ENCODE measurements around the gene GPC6.

GPC6 gene

GRCh38 chr13:94233401-94233800 is 1006.8 kb downstream of the GPC6 start:
- FAIRE-seq, result no peak

GRCh38 chr13:94233837-94234236 is 1007.2 kb downstream of the GPC6 start:
- no peak for FAIRE-seq

GRCh38 chr13:94234738-94235137 is 1008.1 kb downstream of the GPC6 start:
- no peak for FAIRE-seq

GRCh38 chr13:94236132-94236531 is 1009.5 kb downstream of the GPC6 start:
- FAIRE-seq, result no peak

GRCh38 chr13:94236872-94237271 is 1010.3 kb downstream of the GPC6 start:
- no peak for FAIRE-seq

DNA sequence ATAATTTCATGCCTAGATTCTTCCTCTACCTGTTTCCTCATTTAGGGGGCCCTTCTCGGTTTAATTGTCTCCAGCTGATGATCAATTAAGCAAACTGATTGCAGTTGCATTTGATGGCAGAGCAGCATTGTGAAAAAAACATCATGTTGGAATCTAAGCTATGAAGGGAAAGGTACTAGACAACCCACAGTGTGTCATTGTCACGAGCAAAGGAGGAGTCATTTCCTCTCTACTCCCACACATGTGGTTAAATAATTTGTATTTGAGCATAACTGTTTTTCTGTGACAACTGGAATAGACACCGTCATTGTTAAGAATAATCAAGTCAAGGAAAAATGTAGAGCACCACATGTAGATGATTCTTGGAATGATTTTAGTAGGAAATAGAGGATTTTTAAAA is 1012.5 kb downstream of the GPC6 start:
- no peak for FAIRE-seq

DNA sequence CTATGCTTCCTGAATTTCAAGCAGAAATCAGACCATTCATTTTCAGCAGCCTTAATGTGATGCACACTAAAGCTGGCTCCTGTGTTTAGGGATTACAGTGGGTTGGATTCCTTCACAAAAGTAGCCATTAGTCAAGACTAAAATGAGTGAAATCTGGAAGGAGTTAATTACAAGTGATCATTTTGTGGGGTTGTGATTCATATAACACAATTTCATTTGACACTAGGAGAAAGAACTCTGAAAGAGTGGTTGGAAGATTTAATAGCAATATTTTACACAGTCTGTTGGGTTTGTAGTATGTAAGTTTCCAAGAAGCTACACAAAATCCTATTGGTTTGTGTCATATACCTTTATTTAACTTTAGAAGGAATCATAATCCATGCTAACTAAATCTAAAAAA is 1015.9 kb downstream of the GPC6 start:
- no peak for FAIRE-seq

GRCh38 chr13:94243551-94243950 is 1016.9 kb downstream of the GPC6 start:
- FAIRE-seq, result no peak

DNA sequence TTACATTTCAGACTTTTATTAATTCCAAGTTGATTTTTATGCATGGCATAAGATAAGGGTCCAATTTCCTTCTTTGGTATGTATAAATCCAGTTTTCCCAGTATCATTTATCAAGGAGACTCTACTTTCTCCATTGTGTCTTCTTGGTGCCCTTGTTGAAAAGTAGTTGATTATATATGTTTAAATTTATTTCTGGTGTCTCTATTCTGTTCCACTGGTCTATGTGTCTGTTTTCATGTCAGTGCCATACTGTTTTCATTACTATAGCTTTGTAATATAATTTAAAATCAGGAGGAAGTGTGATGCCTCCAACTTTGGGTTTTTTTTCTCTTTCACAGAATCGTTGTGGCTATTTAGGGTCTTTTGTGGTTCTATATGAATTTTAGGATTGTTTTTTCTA is 1019.9 kb downstream of the GPC6 start:
- no peak for FAIRE-seq

- FAIRE-seq, result no peak
These were observed 1021.3 kb downstream of the GPC6 start for GRCh38 chr13:94247890-94248289.

DNA sequence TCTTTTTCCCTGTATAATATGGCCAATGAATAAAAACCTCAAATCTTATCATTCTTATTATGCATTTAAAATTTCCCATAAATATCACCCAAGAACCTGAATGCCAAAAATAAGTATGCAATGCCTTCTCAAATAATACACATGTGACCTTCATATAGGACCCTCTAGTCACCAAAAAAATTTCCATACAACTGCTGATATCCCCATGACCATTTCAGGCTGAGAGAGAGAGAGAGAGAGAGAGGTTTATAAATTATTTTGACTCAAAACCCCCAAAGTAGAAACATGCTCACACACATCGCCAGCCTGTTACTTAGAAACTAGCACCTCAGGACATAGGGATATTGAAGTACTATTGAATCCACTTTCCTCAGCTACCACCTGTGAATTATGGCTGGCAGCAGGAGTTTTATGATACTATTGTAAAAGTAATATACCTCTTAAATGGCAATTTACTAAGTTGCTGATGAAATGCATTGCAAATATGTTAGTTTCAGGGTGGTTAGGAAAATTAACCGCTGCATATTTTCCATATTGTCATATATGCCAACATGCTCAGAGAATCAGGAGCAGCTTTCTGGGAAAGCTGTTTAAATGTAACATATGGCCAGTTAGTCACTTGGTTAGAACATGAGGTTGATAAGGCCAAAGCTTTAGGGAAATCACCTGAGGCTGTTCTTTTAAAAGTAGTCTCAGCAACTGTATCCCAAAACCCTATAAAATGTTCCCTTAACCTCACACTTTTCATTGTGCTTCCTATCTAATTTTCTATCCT is 1022.0 kb downstream of the GPC6 start:
- FAIRE-seq, result no peak

GRCh38 chr13:94249512-94249911 is 1022.9 kb downstream of the GPC6 start:
- FAIRE-seq, result no peak

DNA sequence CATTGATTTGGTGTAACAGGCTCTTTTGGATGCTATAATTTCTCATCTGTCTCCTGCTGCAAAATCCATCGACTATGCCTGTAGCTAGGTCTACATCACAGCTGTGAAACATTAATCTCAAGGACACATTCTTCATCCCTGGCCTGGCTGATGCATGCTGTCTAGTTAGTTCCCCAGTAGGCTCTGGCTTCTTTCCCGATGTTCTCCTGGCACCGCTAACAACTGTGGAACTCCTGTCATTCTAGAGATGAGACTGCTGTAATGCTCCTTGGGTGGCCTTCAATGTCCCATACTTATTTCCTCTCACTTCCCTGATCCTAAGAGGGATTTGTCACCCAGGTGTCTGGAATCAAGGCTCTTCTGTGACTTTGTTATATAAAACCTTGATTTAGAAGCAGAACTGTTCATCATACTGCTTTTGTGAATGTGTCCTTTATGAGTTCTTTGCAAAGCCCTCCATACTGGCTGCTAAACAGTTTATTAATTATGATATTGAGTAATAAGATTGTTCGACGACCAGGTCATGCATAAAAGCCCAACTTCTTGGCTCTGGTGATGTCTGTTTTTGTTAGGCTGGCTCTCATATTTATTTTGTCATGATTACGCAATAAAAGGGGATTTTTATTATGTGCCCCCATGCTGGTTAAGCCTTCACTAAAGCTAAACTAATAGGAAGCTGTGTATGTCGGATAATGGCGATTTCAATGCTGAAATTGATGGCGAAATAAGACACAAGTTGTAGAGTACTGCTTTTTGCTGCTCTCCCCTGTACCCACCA is 1025.4 kb downstream of the GPC6 start:
- no peak for FAIRE-seq

DNA sequence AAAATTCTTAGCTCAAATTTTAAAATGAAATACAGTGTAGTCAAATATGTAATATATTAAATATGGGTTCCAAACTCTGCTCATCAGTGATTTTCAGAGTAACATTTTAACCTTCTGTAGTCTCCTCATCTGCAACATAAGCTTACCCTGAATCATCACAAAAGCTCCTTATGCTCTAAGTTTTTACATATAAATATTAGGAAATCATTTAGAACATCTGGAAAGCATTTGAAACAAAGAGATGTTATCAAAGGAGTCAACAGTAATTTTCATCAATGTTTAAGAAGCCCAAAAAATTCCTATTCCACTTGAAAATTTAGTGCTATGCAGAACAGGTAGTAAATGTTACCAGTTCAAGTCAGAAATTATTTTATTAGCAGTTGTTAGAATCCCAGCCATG is 1028.1 kb downstream of the GPC6 start:
- no peak for FAIRE-seq

DNA sequence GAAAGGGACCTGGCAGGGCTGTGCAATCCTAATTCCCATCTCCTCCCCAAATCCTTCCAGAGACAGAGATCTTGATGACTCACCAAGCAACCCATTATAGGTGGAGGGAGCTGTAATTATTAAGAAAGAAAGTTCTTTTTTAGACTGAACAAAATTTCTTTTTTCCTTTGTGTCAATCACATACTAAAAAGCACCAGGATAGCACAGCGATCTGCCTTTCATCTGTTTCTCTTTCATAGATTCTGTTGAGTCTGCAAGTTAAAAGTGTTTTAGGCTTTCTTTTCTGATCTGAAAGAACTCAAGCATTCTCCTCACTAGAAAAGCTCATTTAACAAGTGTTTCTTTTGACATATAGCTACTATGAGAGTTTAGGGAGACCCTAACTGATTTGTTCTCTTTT is 1030.1 kb downstream of the GPC6 start:
- no peak for FAIRE-seq

DNA sequence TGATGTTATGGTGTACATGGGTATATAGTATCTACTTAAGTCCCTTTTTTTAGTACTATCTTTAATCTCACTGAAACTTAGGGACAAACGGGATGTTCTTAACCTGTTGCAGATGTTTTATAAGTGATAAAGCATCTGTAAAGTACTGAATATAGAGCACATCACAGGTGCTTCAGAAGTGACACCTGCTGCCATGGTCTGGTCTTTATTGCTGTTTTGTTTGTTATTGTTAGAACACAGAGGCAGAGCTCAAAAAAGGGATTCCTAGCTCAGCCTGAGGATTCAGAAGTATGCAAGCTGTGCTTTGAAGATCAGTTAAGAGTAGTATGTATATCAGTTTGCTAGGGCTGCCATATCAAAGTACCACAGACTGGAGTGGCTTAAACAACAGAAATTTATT is 1033.4 kb downstream of the GPC6 start:
- no peak for FAIRE-seq

DNA sequence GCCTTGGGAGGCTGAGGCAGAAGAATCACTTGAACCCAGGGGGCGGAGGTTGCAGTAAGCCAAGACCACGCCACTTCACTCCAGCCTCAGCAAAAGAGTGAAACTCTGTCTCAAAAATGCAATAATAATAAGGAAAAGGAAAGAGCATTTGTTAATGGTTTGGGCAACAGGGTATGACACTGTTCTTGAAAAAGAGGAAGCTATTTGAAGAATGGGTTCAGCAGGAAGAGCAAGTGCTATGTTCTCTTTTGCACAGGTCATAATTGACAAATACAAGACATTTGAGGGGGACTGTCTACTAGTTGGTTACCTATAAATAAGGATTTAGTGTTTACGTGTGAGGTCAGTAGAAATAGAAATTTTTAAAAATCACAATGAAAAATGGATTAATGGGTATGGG is 1034.6 kb downstream of the GPC6 start:
- no peak for FAIRE-seq

DNA sequence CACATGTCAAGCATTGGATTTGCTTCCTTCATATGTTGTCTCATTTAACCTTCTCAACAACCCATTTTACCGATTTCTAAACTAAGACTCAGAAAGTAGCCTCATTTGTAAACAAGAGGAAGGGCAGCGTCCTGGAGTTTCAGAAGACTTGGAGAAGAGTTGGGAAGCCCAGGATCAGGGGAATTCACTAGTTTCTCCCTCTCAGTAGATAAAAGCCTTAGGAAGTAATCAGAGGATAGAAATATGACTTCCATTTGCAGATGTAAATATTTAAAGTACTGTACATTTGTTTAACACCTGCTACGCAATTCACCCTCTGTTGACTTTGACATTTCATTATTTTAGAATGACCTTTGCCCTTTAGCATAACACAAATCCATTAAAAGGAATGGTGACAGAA is 1036.4 kb downstream of the GPC6 start:
- FAIRE-seq, result no peak

DNA sequence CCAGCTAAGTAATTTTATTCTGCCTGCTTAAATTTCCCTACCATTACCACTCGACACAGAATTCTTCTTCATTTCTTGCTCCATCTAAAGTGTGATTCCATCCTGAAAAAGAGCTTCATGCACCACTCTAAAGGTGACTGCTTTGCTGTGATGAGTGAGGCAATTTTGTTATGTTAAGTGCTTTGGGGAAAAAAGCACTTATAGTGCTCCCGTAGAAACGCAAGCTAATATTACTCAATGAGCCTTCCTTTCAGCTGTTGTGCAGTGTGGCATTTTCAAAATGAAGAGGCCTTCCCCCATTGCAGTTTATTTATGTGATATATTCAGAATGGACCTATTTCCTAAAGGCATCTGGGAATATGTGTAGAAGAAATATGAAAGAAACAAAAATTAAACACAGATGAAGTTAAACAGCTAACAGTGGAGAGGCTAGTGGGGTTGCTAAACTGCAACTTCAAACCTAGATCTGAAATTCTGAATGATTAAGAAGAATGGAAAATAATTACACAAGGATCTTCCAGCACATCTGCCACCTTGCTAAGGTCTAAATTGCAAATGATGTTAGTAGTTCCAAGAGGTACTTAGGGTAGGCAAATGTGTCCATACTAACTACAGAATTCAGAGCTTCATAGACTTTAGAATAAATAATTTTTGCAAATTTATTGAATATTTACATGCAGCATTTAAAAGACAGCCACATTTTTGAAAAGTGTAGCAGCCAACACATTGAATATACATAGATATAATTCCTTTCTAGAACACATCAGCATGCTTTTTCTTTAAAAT is 1041.2 kb downstream of the GPC6 start:
- no peak for FAIRE-seq

- FAIRE-seq, result no peak
These were observed 1042.1 kb downstream of the GPC6 start for GRCh38 chr13:94268661-94269060.

- FAIRE-seq, result no peak
These were observed 1043.0 kb downstream of the GPC6 start for GRCh38 chr13:94269557-94269956.

GRCh38 chr13:94270556-94270955 is 1043.9 kb downstream of the GPC6 start:
- FAIRE-seq, result no peak

- no peak for FAIRE-seq
These were observed 1045.4 kb downstream of the GPC6 start for GRCh38 chr13:94272038-94272437.

DNA sequence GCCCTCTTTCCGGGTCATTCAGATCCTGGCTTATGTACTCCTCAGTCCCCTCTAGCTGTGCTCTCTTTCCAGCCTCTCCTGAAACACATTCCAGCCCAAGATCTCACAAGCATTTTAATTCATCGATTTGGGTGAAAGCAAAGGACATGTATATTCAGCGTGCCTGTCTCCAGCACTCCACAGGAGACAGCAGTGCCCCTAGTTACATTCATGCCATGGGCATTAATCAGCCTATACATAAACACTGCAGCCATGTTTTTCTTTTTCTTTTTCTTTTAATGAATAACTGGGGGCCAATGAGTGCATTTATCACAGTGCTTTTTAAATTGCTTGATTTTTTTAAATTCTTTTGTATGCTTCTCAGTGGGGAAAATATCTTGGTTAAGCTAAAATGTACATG is 1053.7 kb downstream of the GPC6 start:
- no peak for FAIRE-seq
